ENCODE data around the gene BNIP3.

BNIP3 gene

GRCh38 chr10:132011445-132011844, 29.7 kb upstream of the BNIP3 start:
- in situ Hi-C loops (cut with HindIII; ENCODE audit: low sequenced_read_pairs), result no loop called here
- no peak overlapping the region for H3K4me3 ChIP-seq (ENCODE audit: low read depth, low read length)
- no peak for TF ChIP-seq CTCF (IDR thresholded peaks at IDR 0.05; ENCODE audit: low read depth, low read length, missing control alignments)
- no peak for DNase-seq (ENCODE audit: low read depth)

- no peak for TF ChIP-seq CTCF (IDR thresholded peaks at IDR 0.05; ENCODE audit: low read depth, low read length, missing control alignments)
- DNase-seq (ENCODE audit: low read depth), result no peak
- in situ Hi-C loops (cut with HindIII; ENCODE audit: low sequenced_read_pairs), result no loop called here
- no peak overlapping the region for H3K4me3 ChIP-seq (ENCODE audit: low read depth, low read length)
Observed at GRCh38 chr10:132011024-132011423, 29.3 kb upstream of the BNIP3 start.

- in situ Hi-C loops (cut with HindIII; ENCODE audit: low sequenced_read_pairs), result no loop called here
- DNase-seq (ENCODE audit: low read depth), result no peak
- H3K4me3 ChIP-seq (ENCODE audit: low read depth, low read length), result no peak overlapping the region
- no peak for TF ChIP-seq CTCF (IDR thresholded peaks at IDR 0.05; ENCODE audit: low read depth, low read length, missing control alignments)
Observed at GRCh38 chr10:132010483-132010882, 28.8 kb upstream of the BNIP3 start.

GRCh38 chr10:132009575-132009974, 27.9 kb upstream of the BNIP3 start:
- DNase-seq (ENCODE audit: low read depth), result no peak
- no peak for TF ChIP-seq CTCF (IDR thresholded peaks at IDR 0.05; ENCODE audit: low read depth, low read length, missing control alignments)
- in situ Hi-C loops (cut with HindIII; ENCODE audit: low sequenced_read_pairs), result no loop called here
- H3K4me3 ChIP-seq (ENCODE audit: low read depth, low read length), result no peak overlapping the region

GRCh38 chr10:132007681-132008080, 26.0 kb upstream of the BNIP3 start:
- H3K4me3 ChIP-seq (ENCODE audit: low read depth, low read length), result no peak overlapping the region
- in situ Hi-C loops (cut with HindIII; ENCODE audit: low sequenced_read_pairs), result no loop called here
- no peak for DNase-seq (ENCODE audit: low read depth)
- TF ChIP-seq CTCF (IDR thresholded peaks at IDR 0.05; ENCODE audit: low read depth, low read length, missing control alignments), result no peak

GRCh38 chr10:132006966-132007365, 25.2 kb upstream of the BNIP3 start:
- TF ChIP-seq CTCF (IDR thresholded peaks at IDR 0.05; ENCODE audit: low read depth, low read length, missing control alignments), result no peak
- in situ Hi-C loops (cut with HindIII; ENCODE audit: low sequenced_read_pairs), result no loop called here
- no peak overlapping the region for H3K4me3 ChIP-seq (ENCODE audit: low read depth, low read length)
- DNase-seq (ENCODE audit: low read depth), result no peak

GRCh38 chr10:132005147-132005546, 23.4 kb upstream of the BNIP3 start:
- in situ Hi-C loops (cut with HindIII; ENCODE audit: low sequenced_read_pairs), result no loop called here
- no peak overlapping the region for H3K4me3 ChIP-seq (ENCODE audit: low read depth, low read length)
- no peak for TF ChIP-seq CTCF (IDR thresholded peaks at IDR 0.05; ENCODE audit: low read depth, low read length, missing control alignments)
- DNase-seq (ENCODE audit: low read depth), result no peak

Measured in astrocyte of the cerebellum (primary cell).